ENCODE data around the gene PRKN. TPM values are rescaled to one million over a fixed set of nuclear protein-coding genes. Genes with fewer than 3 reads are reported as not detected.
"Not testable (repeated sequence)": the region's sequence is repeated elsewhere in the genome, so short reads cannot be mapped to it uniquely, and the experiment has no call there.

The PRKN gene
- total RNA-seq, 4 donors from 2014 or later: 4.5 to 12.3 (median 9.0) TPM

GRCh38 chr6:161826512-161826911, 901.1 kb downstream of the PRKN start:
- in situ Hi-C loops (cut with MboI; ENCODE audit: low pct_ligation_motif_present in 1 of 4, low pct_unique_long_range_greater_than_20kb in 1 of 4, low sequenced_read_pairs in 3 of 4): no loop called here
- intact Hi-C loops (cut with DNase I; ENCODE audit: low total_unique reads): no loop called here
- Histone ChIP-seq H3K36me3 (no peaks in the 10 kb centered on the region), H3K27me3 (no peaks in the 10 kb centered on the region), H3K4me3 (no peak overlapping the region), H3K9me3 (no peaks in the 10 kb centered on the region), H3K4me1 (no peaks in the 10 kb centered on the region), H3K27ac (no peak overlapping the region)
- WGBS, 2 donors (ENCODE audit: low coverage in 1 of 2): 82 to 85% methylated on average over 6 of the region's 6 CpGs
- DNase-seq: no peak
- TF ChIP-seq CTCF (IDR thresholded peaks at IDR 0.05) (no peak), EP300 (IDR thresholded peaks at IDR 0.05; ENCODE audit: low read depth) (no peak), POLR2AphosphoS5 (IDR thresholded peaks at IDR 0.05) (no peak), POLR2A (IDR thresholded peaks at IDR 0.05) (no peak)

GRCh38 chr6:161822204-161822603, 905.4 kb downstream of the PRKN start:
- in situ Hi-C loops (cut with MboI; ENCODE audit: low pct_ligation_motif_present in 1 of 4, low pct_unique_long_range_greater_than_20kb in 1 of 4, low sequenced_read_pairs in 3 of 4); DNase-seq; H3K4me3 ChIP-seq; H3K4me1 ChIP-seq; H3K9me3 ChIP-seq; H3K27me3 ChIP-seq; intact Hi-C loops (cut with DNase I; ENCODE audit: low total_unique reads); H3K27ac ChIP-seq; H3K36me3 ChIP-seq: not testable (repeated sequence)
- WGBS, 2 donors (ENCODE audit: low coverage in 1 of 2): 94 to 100% methylated on average over 5 to 9 of the region's 9 CpGs

- H3K4me3 ChIP-seq: no peak overlapping the region
- no peak overlapping the region for H3K27ac ChIP-seq
- no peaks in the 10 kb centered on the region for H3K4me1 ChIP-seq
- DNase-seq: no peak
- H3K36me3 ChIP-seq: no peaks in the 10 kb centered on the region
- TF ChIP-seq POLR2A (IDR thresholded peaks at IDR 0.05) (no peak), CTCF (IDR thresholded peaks at IDR 0.05) (no peak), EP300 (IDR thresholded peaks at IDR 0.05; ENCODE audit: low read depth) (no peak), POLR2AphosphoS5 (IDR thresholded peaks at IDR 0.05) (no peak)
- in situ Hi-C loops (cut with MboI; ENCODE audit: low pct_ligation_motif_present in 1 of 4, low pct_unique_long_range_greater_than_20kb in 1 of 4, low sequenced_read_pairs in 3 of 4): no loop called here
- intact Hi-C loops (cut with DNase I; ENCODE audit: low total_unique reads): no loop called here
- 67 to 74% methylated on average over 2 to 4 of the region's 4 CpGs for WGBS, 2 donors (ENCODE audit: low coverage in 1 of 2)
- no peaks in the 10 kb centered on the region for H3K9me3 ChIP-seq
- no peaks in the 10 kb centered on the region for H3K27me3 ChIP-seq
Measured at GRCh38 chr6:161817881-161818280, 909.7 kb downstream of the PRKN start.

- intact Hi-C loops (cut with DNase I; ENCODE audit: low total_unique reads): no loop called here
- WGBS, 2 donors (ENCODE audit: low coverage in 1 of 2): 56% methylated on average over 4 of the region's 4 CpGs; no CpG with 5 or more reads in 1 of the 2 donors
- TF ChIP-seq CTCF (IDR thresholded peaks at IDR 0.05): no peak
- no peak for TF ChIP-seq POLR2A (IDR thresholded peaks at IDR 0.05)
- H3K4me1 ChIP-seq: no peaks in the 10 kb centered on the region
- no peak overlapping the region for H3K4me3 ChIP-seq
- no peak overlapping the region for H3K27ac ChIP-seq
- no peaks in the 10 kb centered on the region for H3K36me3 ChIP-seq
- no peak for DNase-seq
- no peaks in the 10 kb centered on the region for H3K9me3 ChIP-seq
- in situ Hi-C loops (cut with MboI; ENCODE audit: low pct_ligation_motif_present in 1 of 4, low pct_unique_long_range_greater_than_20kb in 1 of 4, low sequenced_read_pairs in 3 of 4): no loop called here
- H3K27me3 ChIP-seq: no peaks in the 10 kb centered on the region
Measured at GRCh38 chr6:161815965-161816364, 911.6 kb downstream of the PRKN start.

- Histone ChIP-seq H3K4me1 (no peaks in the 10 kb centered on the region), H3K4me3 (no peak overlapping the region), H3K27ac (no peak overlapping the region), H3K36me3 (no peaks in the 10 kb centered on the region), H3K9me3 (no peaks in the 10 kb centered on the region), H3K27me3 (no peaks in the 10 kb centered on the region)
- intact Hi-C loops (cut with DNase I; ENCODE audit: low total_unique reads): no loop called here
- no peak for DNase-seq
- in situ Hi-C loops (cut with MboI; ENCODE audit: low pct_ligation_motif_present in 1 of 4, low pct_unique_long_range_greater_than_20kb in 1 of 4, low sequenced_read_pairs in 3 of 4): no loop called here
- no peak for TF ChIP-seq POLR2AphosphoS5 (IDR thresholded peaks at IDR 0.05)
- no peak for TF ChIP-seq EP300 (IDR thresholded peaks at IDR 0.05; ENCODE audit: low read depth)
- no peak for TF ChIP-seq POLR2A (IDR thresholded peaks at IDR 0.05)
- no peak for TF ChIP-seq CTCF (IDR thresholded peaks at IDR 0.05)
- 93 to 100% methylated on average over 1 to 7 of the region's 8 CpGs for WGBS, 2 donors (ENCODE audit: low coverage in 1 of 2)
Measured at GRCh38 chr6:161813156-161813555, 914.4 kb downstream of the PRKN start.
